Endodermal cell (in vitro differentiated cells): Measurements from ENCODE around the gene OST4. TPM values are rescaled to one million over a fixed set of nuclear protein-coding genes. Genes with fewer than 3 reads are reported as not detected.
"Not testable (repeated sequence)": the region's sequence is repeated elsewhere in the genome, so short reads cannot be mapped to it uniquely, and the experiment has no call there.

Source experiments
- DNase-seq: peaks from one replicate; pipeline ENCODE4 v3.0.0-alpha.2; 2017
- H3K27ac ChIP-seq: 2 replicates; pipeline ENCODE4 v1.5.1; 2013; ENCODE audit warnings: mild to moderate bottlenecking, low read depth, low read length, moderate library complexity
- H3K27me3 ChIP-seq: 2 replicates; pipeline ENCODE4 v1.6.1; 2013; ENCODE audit warnings: mild to moderate bottlenecking, low read length, moderate library complexity; ENCODE audit not compliant: insufficient read depth, control insufficient read depth, poor library complexity, severe bottlenecking
- H3K36me3 ChIP-seq: 2 replicates; pipeline ENCODE4 v1.7.0; 2013; ENCODE audit warnings: mild to moderate bottlenecking, low read length, moderate library complexity; ENCODE audit not compliant: control insufficient read depth, insufficient read depth
- H3K4me1 ChIP-seq: one replicate; pipeline ENCODE4 v1.7.0; 2013; ENCODE audit warnings: low read length; ENCODE audit not compliant: control insufficient read depth, insufficient read depth
- H3K4me3 ChIP-seq: 2 replicates; pipeline ENCODE4 v1.5.1; 2013; ENCODE audit warnings: mild to moderate bottlenecking, low read length, moderate library complexity
- H3K9ac ChIP-seq: 2 replicates; pipeline ENCODE4 v1.6.1; 2013; ENCODE audit warnings: mild to moderate bottlenecking, low read length, moderate library complexity; ENCODE audit not compliant: poor library complexity, severe bottlenecking; ENCODE audit errors: extremely low read depth
- H3K9me3 ChIP-seq: 2 replicates; pipeline ENCODE4 v1.6.1; 2013; ENCODE audit warnings: mild to moderate bottlenecking, low read length, moderate library complexity; ENCODE audit not compliant: control insufficient read depth
- H3K27ac Mint-ChIP-seq: 2 replicates; pipeline ENCODE4 v1.8.0; 2020; ENCODE audit warnings: mixed read lengths
- H3K27me3 Mint-ChIP-seq: 2 replicates; pipeline ENCODE4 v1.8.0; 2021; ENCODE audit warnings: mild to moderate bottlenecking, mixed read lengths; ENCODE audit not compliant: insufficient read depth
- H3K36me3 Mint-ChIP-seq: 2 replicates; pipeline ENCODE4 v1.8.0; 2020; ENCODE audit warnings: low read depth, mixed read lengths
- H3K4me1 Mint-ChIP-seq: 2 replicates; pipeline ENCODE4 v1.8.0; 2020; ENCODE audit warnings: mixed read lengths
- H3K4me3 Mint-ChIP-seq: 2 replicates; pipeline ENCODE4 v1.8.0; 2020; ENCODE audit warnings: mild to moderate bottlenecking, moderate library complexity, mixed read lengths
- H3K9me3 Mint-ChIP-seq: 2 replicates; pipeline ENCODE4 v1.8.0; 2020; ENCODE audit warnings: mild to moderate bottlenecking, mixed read lengths
- CTCF ChIP-seq: fragments of 200-600 bp; sonication (generic); conservative IDR thresholded peaks from 2 replicates; pipeline ENCODE4 v1.5.0; 2021; ENCODE audit warnings: antibody characterized with exemption, mild to moderate bottlenecking
- WGBS, 2 experiments: methylation state at CpG; one replicate each; pipeline versions ENCODE4 v1.1.5 to v1.1.7; 2013; ENCODE audit warnings: missing lambda C conversion rate in 2 of 2, mixed read lengths in 1 of 2; ENCODE audit not compliant: insufficient coverage in 1 of 2, insufficient read length in 1 of 2; 5-methylcytosine and 5-hydroxymethylcytosine counted together
- long read RNA-seq, 4 experiments: library from polyadenylated mRNA in 2 of 4; library from RNA in 1 of 4; library from capped mRNA in 1 of 4; stranded (forward) in 3 of 4; unstranded in 1 of 4; transcript quantifications; one replicate each; pipeline ENCODE4 v2.0.0, GENCODE V29; 2020 to 2021; ENCODE audit warnings: inconsistent platforms in 1 of 4
- polyA plus RNA-seq, 2 experiments: library from polyadenylated mRNA; stranded (reverse); fragments of 50-300 nt; gene quantifications; one replicate each; pipeline ENCODE4 v1.2.3, GENCODE V29; 2013
- total RNA-seq, 2 donors: library from RNA; stranded (reverse); fragmentation: NEBNext Ultra II Directional in 1 of 2; extraction: Animal tissue kit (Norgen Biotek cat#: 25700) in 1 of 2; gene quantifications; 2 replicates in 1 of 2; 3 replicates in 1 of 2; pipeline ENCODE4 v1.2.1, GENCODE V29; 2021

Gene OST4
- total RNA-seq = 100 to 1,000 TPM; 290 to 311 TPM
- polyA plus RNA-seq (2013, experiment 1 of 2) = 206 TPM
- 204 TPM for polyA plus RNA-seq (2013, experiment 2 of 2)
- long read RNA-seq, experiment 1, transcript OST4-203 (3 exons, 561 nt) = major isoform, 127 of 145 reads
- long read RNA-seq, experiment 1, transcript OST4-201 (2 exons, 559 nt) = minor isoform, 15 of 145 reads
- long read RNA-seq, experiment 1, partial matches to known transcripts = 0 of 145 reads
- long read RNA-seq, experiment 1, other reads (novel, unspliced or antisense) = 3 of 145 reads
- long read RNA-seq, experiment 2, transcript OST4-203 (3 exons, 561 nt) = major isoform, 154 of 158 reads
- long read RNA-seq, experiment 2, partial matches to known transcripts = 0 of 158 reads
- long read RNA-seq, experiment 2, other reads (novel, unspliced or antisense) = 0 of 158 reads
- long read RNA-seq, experiment 3, transcript OST4-203 (3 exons, 561 nt) = major isoform, 82 of 85 reads
- long read RNA-seq, experiment 3, partial matches to known transcripts = 2 of 85 reads
- long read RNA-seq, experiment 3, other reads (novel, unspliced or antisense) = 1 of 85 reads
- long read RNA-seq, experiment 4, partial matches to known transcripts = 0 of 1 reads
- long read RNA-seq, experiment 4, other reads (novel, unspliced or antisense) = 0 of 1 reads

- Mint-ChIP-seq H3K27ac (peak within 1 kb of the TSS; percentile 95), H3K27me3 (peaks cover 2% of the 10 kb centered on the region), H3K4me1 (peaks cover 19% of the 10 kb centered on the region), H3K4me3 (peak within 1 kb of the TSS; percentile 95), H3K9me3 (no peaks in the 10 kb centered on the region), H3K36me3 (peaks cover 31% of the 10 kb centered on the region)
- peaks cover 34% of the 10 kb centered on the region for H3K36me3 ChIP-seq
- WGBS, 2 experiments = 0% methylated on average over 22 to 86 of the region's 86 CpGs
- peak within 1 kb of the TSS; percentile 81 for H3K9ac ChIP-seq
- DNase-seq = peak; percentile 96
- peaks cover 7% of the 10 kb centered on the region for H3K4me1 ChIP-seq
- peak within 1 kb of the TSS; percentile 73 for H3K27ac ChIP-seq
- peak within 1 kb of the TSS; percentile 100 for H3K4me3 ChIP-seq
- no peaks in the 10 kb centered on the region for H3K27me3 ChIP-seq
- H3K9me3 ChIP-seq = no peaks in the 10 kb centered on the region
- no peak for TF ChIP-seq CTCF
Measured at GRCh38 chr2:27071277-27071989, at the start of gene OST4. OST4 (minus strand) TSS chr2:27071654.

GRCh38 chr2:27119330-27119670, 47.8 kb upstream of the OST4 start:
- not testable (repeated sequence) for H3K4me1 ChIP-seq, H3K9me3 Mint-ChIP-seq, H3K9me3 ChIP-seq, H3K27ac ChIP-seq, DNase-seq, H3K9ac ChIP-seq, H3K36me3 Mint-ChIP-seq, H3K36me3 ChIP-seq, H3K27ac Mint-ChIP-seq
- 87 to 90% methylated on average over 5 to 8 of the region's 8 CpGs for WGBS, 2 experiments
- Histone ChIP-seq H3K27me3 (peaks cover 75% of the 10 kb centered on the region), H3K4me3 (peak overlapping the region; percentile 58)
- peaks cover 78% of the 10 kb centered on the region for H3K27me3 Mint-ChIP-seq
- peaks cover 13% of the 10 kb centered on the region for H3K4me1 Mint-ChIP-seq
- peak overlapping the region; percentile 53 for H3K4me3 Mint-ChIP-seq

- 10 to 46% methylated on average over 17 to 84 of the region's 84 CpGs for WGBS, 2 experiments
- peak within 1 kb of the TSS; percentile 53 for H3K4me3 Mint-ChIP-seq
- no peaks in the 10 kb centered on the region for H3K9me3 ChIP-seq
- H3K27me3 ChIP-seq = peaks cover 69% of the 10 kb centered on the region
- H3K4me1 ChIP-seq = no peaks in the 10 kb centered on the region
- H3K27ac ChIP-seq = no peak within 1 kb of the TSS
- H3K9ac ChIP-seq = no peak within 1 kb of the TSS
- H3K36me3 ChIP-seq = no peaks in the 10 kb centered on the region
- peaks cover 3% of the 10 kb centered on the region for H3K9me3 Mint-ChIP-seq
- no peak for TF ChIP-seq CTCF
- H3K27me3 Mint-ChIP-seq = peaks cover 74% of the 10 kb centered on the region
- peaks cover 13% of the 10 kb centered on the region for H3K4me1 Mint-ChIP-seq
- no peaks in the 10 kb centered on the region for H3K36me3 Mint-ChIP-seq
- H3K4me3 ChIP-seq = peak within 1 kb of the TSS; percentile 58
- H3K27ac Mint-ChIP-seq = no peak within 1 kb of the TSS
- peak; percentile 76 for DNase-seq
Measured at GRCh38 chr2:27118525-27119329, 47.3 kb upstream of the OST4 start, which contains the start of gene CGREF1. CGREF1 (minus strand) TSS chr2:27119128; CDS start chr2:27104366, 14,762 bp downstream.
